Hepatocyte (in vitro differentiated cells): Measurements from ENCODE around the gene GLT1D1. TPM values are rescaled to one million over a fixed set of nuclear protein-coding genes. Genes with fewer than 3 reads are reported as not detected.

Experiments
- DNase-seq: peaks from one replicate; pipeline ENCODE4 v3.0.0-alpha.2; 2016; ENCODE audit warnings: low spot score
- H2AFZ ChIP-seq: fragments of 200-600 bp; sonication (generic); 2 replicates; pipeline ENCODE4 v1.6.0; 2016; ENCODE audit warnings: antibody characterized with exemption, mild to moderate bottlenecking
- H3K27ac ChIP-seq: fragments of 200-600 bp; sonication (generic); 2 replicates; pipeline ENCODE4 v1.5.1; 2016; ENCODE audit warnings: mild to moderate bottlenecking
- H3K27me3 ChIP-seq: fragments of 200-600 bp; sonication (generic); 2 replicates; pipeline ENCODE4 v1.6.1; 2016
- H3K36me3 ChIP-seq: fragments of 200-600 bp; sonication (generic); replicated peaks from 2 replicates; pipeline ENCODE4 v1.5.1; 2016; ENCODE audit warnings: low read depth; ENCODE audit not compliant: insufficient read depth
- H3K4me1 ChIP-seq: fragments of 200-600 bp; sonication (generic); 2 replicates; pipeline ENCODE4 v1.5.1; 2016; ENCODE audit warnings: mild to moderate bottlenecking, moderate library complexity; ENCODE audit not compliant: insufficient read depth
- H3K4me2 ChIP-seq: fragments of 200-600 bp; sonication (generic); 2 replicates; pipeline ENCODE4 v1.6.0; 2016
- H3K4me3 ChIP-seq: fragments of 200-600 bp; sonication (generic); 2 replicates; pipeline ENCODE4 v1.5.1; 2016; ENCODE audit warnings: mild to moderate bottlenecking
- H3K79me2 ChIP-seq: fragments of 200-600 bp; sonication (generic); 2 replicates; pipeline ENCODE4 v1.6.0; 2017; ENCODE audit warnings: mild to moderate bottlenecking
- H3K9me2 ChIP-seq: fragments of 200-600 bp; sonication (generic); replicated peaks from 2 replicates; pipeline ENCODE4 v1.6.0; 2017; ENCODE audit warnings: mild to moderate bottlenecking; ENCODE audit not compliant: insufficient read depth
- H3K9me3 ChIP-seq: fragments of 200-600 bp; sonication (generic); 2 replicates; pipeline ENCODE4 v1.5.1; 2016; ENCODE audit warnings: low read depth, mild to moderate bottlenecking
- H4K20me1 ChIP-seq: fragments of 200-600 bp; sonication (generic); 2 replicates; pipeline ENCODE4 v1.6.0; 2016; ENCODE audit warnings: mild to moderate bottlenecking; ENCODE audit not compliant: insufficient read depth, poor library complexity, severe bottlenecking
- EZH2 ChIP-seq: fragments of 200-600 bp; sonication (generic); IDR thresholded peaks from 2 replicates; pipeline ENCODE4 v1.6.1; 2016; ENCODE audit warnings: antibody characterized with exemption, mild to moderate bottlenecking, borderline replicate concordance
- EZH2phosphoT487 ChIP-seq: fragments of 200-600 bp; sonication (generic); IDR thresholded peaks from one replicate; pipeline ENCODE4 v1.6.1; 2018; ENCODE audit warnings: antibody characterized with exemption, mild to moderate bottlenecking, low read depth, moderate library complexity; ENCODE audit not compliant: unreplicated experiment, severe bottlenecking
- WGBS: methylation state at CpG from one replicate; pipeline ENCODE4 v1.1.6; 2016; ENCODE audit warnings: low lambda C conversion rate; ENCODE audit errors: missing lambda C conversion rate; 5-methylcytosine and 5-hydroxymethylcytosine counted together
- polyA plus RNA-seq: library from polyadenylated mRNA; unstranded; fragments of >200 nt; fragmentation: Nextera tagmentation; extraction: Ambion mirVana; gene quantifications from 2 replicates; pipeline ENCODE4 v1.2.1, GENCODE V29; 2016
- total RNA-seq: library from RNA; depleted of rRNA; stranded (reverse); fragments of >200 nt; gene quantifications from 2 replicates; pipeline ENCODE4 v1.2.3, GENCODE V29; 2014
- TF ChIP-seq, protein P1 (sequence below): fragments of 200-600 bp; sonication (generic); IDR thresholded peaks from 2 replicates; pipeline ENCODE4 v1.5.1; 2016; ENCODE audit warnings: antibody characterized with exemption, mild to moderate bottlenecking; ENCODE audit not compliant: poor library complexity

GLT1D1 gene
- total and polyA plus RNA-seq, 2 experiments from 2014 or later, result 1.8 to 1.9 TPM

DNA sequence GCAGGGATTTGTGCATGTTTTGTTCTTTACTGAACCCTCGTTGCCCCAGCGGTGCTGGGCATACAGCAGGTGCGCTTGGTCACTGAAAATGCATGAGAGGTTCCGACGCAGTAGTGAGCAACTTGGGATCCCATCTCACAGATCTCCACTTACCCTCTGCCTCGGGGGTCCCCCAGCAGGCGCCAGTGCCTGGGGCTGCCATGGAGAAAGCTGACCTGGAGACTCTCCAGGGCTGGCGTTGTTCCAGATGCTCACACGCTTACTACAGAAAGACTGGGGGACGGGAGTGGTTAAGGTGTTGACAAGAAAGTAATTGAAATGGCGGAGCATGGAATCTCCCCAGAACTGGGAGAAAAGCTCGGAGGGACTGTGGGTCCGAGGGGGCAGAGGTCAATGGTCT is 14.2 kb downstream of the GLT1D1 start:
- DNase-seq, result no peak
- H3K9me3 ChIP-seq, result no peaks in the 10 kb centered on the region
- WGBS, result 88% methylated on average over 13 of the region's 13 CpGs
- no peak overlapping the region for H3K4me2 ChIP-seq
- no peaks in the 10 kb centered on the region for H3K4me1 ChIP-seq
- no peaks in the 10 kb centered on the region for H3K9me2 ChIP-seq
- no peaks in the 10 kb centered on the region for H4K20me1 ChIP-seq
- no peaks in the 10 kb centered on the region for H3K36me3 ChIP-seq
- no peak overlapping the region for H3K4me3 ChIP-seq
- H3K79me2 ChIP-seq, result no peaks in the 10 kb centered on the region
- TF ChIP-seq, protein P1, sequence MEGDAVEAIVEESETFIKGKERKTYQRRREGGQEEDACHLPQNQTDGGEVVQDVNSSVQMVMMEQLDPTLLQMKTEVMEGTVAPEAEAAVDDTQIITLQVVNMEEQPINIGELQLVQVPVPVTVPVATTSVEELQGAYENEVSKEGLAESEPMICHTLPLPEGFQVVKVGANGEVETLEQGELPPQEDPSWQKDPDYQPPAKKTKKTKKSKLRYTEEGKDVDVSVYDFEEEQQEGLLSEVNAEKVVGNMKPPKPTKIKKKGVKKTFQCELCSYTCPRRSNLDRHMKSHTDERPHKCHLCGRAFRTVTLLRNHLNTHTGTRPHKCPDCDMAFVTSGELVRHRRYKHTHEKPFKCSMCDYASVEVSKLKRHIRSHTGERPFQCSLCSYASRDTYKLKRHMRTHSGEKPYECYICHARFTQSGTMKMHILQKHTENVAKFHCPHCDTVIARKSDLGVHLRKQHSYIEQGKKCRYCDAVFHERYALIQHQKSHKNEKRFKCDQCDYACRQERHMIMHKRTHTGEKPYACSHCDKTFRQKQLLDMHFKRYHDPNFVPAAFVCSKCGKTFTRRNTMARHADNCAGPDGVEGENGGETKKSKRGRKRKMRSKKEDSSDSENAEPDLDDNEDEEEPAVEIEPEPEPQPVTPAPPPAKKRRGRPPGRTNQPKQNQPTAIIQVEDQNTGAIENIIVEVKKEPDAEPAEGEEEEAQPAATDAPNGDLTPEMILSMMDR, result no peak
- TF ChIP-seq EZH2phosphoT487 (no peak), EZH2 (no peak)
- H3K27me3 ChIP-seq, result no peaks in the 10 kb centered on the region
- no peak overlapping the region for H3K27ac ChIP-seq
- no peak overlapping the region for H2AFZ ChIP-seq

DNA sequence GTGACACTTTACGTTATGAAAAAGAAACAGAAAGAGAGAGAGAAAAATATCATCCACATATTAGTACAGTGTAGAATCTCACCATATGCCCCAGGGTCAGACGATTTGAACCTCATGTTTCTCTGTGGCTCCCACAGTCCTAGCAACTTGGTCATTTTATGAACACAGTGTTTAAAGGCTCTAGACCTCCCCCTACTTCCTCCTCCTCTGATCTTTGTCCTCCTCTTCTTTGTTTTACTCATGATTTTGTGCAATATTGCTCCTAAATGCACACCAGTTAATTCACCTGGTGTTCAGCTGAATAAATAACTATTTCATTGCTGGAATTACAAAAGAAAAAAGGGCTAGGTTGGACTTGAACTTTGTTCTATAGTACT is 18.2 kb downstream of the GLT1D1 start:
- H3K27me3 ChIP-seq, result no peaks in the 10 kb centered on the region
- H3K36me3 ChIP-seq, result no peaks in the 10 kb centered on the region
- no peak overlapping the region for H3K27ac ChIP-seq
- H4K20me1 ChIP-seq, result no peaks in the 10 kb centered on the region
- no peak overlapping the region for H2AFZ ChIP-seq
- H3K79me2 ChIP-seq, result no peaks in the 10 kb centered on the region
- no peak overlapping the region for H3K4me2 ChIP-seq
- no peak for DNase-seq
- H3K9me3 ChIP-seq, result no peaks in the 10 kb centered on the region
- 75% methylated on average over 2 of the region's 2 CpGs for WGBS
- no peaks in the 10 kb centered on the region for H3K9me2 ChIP-seq
- H3K4me3 ChIP-seq, result no peak overlapping the region
- no peaks in the 10 kb centered on the region for H3K4me1 ChIP-seq
- TF ChIP-seq EZH2phosphoT487, result no peak
- TF ChIP-seq, protein P1, result no peak
- no peak for TF ChIP-seq EZH2

DNA sequence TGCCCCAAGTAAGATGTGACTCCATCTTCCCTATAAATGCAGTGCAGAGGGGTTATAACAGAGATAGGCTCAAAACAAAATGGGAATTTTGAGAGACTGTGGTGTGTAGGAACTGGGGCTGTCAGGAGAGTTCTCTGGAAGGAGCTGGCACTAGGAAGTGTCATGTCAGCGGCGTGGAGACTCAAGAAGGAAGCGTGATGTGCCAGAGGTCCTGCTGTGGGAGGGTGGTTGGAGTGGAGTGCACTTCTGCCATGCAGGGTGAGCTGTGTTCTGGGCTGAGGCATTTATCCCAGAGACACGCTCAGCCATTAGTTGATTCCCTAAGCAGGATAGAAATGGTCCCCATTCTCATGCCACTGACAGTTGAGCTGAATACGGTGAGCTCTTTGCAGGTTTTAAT is 19.0 kb downstream of the GLT1D1 start:
- Histone ChIP-seq H3K4me3 (no peak overlapping the region), H4K20me1 (no peaks in the 10 kb centered on the region), H3K79me2 (no peaks in the 10 kb centered on the region), H3K9me3 (no peaks in the 10 kb centered on the region), H3K36me3 (no peaks in the 10 kb centered on the region), H3K9me2 (no peaks in the 10 kb centered on the region), H3K4me2 (no peak overlapping the region), H3K27me3 (no peaks in the 10 kb centered on the region), H3K27ac (no peak overlapping the region), H3K4me1 (no peaks in the 10 kb centered on the region), H2AFZ (no peak overlapping the region)
- WGBS, result 94% methylated on average over 5 of the region's 5 CpGs
- TF ChIP-seq, protein P1, result no peak
- TF ChIP-seq EZH2phosphoT487 (no peak), EZH2 (no peak)
- DNase-seq, result no peak

DNA sequence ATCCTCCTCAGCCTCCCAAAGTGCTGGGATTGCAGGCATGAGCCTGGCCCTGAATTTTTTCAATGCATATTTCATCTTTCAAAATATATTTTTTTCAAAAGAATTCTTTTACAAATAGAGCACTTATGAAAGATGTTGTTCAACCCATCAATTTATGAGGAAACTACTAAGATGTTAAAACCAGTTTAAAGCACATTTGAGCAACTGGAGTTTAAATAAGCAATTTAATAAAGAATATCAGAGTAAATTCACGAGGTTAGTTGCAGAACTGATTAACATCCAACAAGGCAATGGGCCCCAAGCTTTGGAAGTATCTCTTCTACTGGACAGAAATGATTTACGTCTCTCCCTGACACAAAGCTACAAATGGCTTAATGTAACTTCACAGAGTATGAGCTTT is 23.3 kb downstream of the GLT1D1 start:
- WGBS, result 76% methylated on average over 2 of the region's 2 CpGs
- H4K20me1 ChIP-seq, result no peaks in the 10 kb centered on the region

More for the DNA sequence above, 23.3 kb downstream of the GLT1D1 start:
- no peaks in the 10 kb centered on the region for H3K4me1 ChIP-seq
- no peak overlapping the region for H3K4me2 ChIP-seq
- H3K4me3 ChIP-seq, result no peak overlapping the region
- no peaks in the 10 kb centered on the region for H3K9me2 ChIP-seq
- no peaks in the 10 kb centered on the region for H3K36me3 ChIP-seq
- H3K27ac ChIP-seq, result no peak overlapping the region
- H3K79me2 ChIP-seq, result no peaks in the 10 kb centered on the region
- no peak for DNase-seq
- H2AFZ ChIP-seq, result no peak overlapping the region
- TF ChIP-seq EZH2 (no peak), EZH2phosphoT487 (no peak)
- TF ChIP-seq, protein P1, result no peak
- no peaks in the 10 kb centered on the region for H3K9me3 ChIP-seq
- H3K27me3 ChIP-seq, result no peaks in the 10 kb centered on the region
